HepG2 (cell line): ENCODE measurements around the gene GGT7. TPM values are rescaled to one million over a fixed set of nuclear protein-coding genes. Genes with fewer than 3 reads are reported as not detected.

Source experiments
- ARID2 ChIP-seq: sonication (generic); formaldehyde crosslinking; IDR thresholded peaks from 2 replicates; pipeline ENCODE4 v1.8.1; 2022; ENCODE audit warnings: mild to moderate bottlenecking, missing genetic modification reagents, borderline replicate concordance
- ARNT ChIP-seq: fragments of 450-650 bp; IDR thresholded peaks from 2 replicates; pipeline ENCODE4 v1.6.1; 2017
- BCL6 ChIP-seq: IDR thresholded peaks from 2 replicates; pipeline ENCODE4 v1.6.1; 2016; ENCODE audit warnings: missing genetic modification reagents, missing compliant biosample characterization
- BRCA1 ChIP-seq: sonication (generic); formaldehyde crosslinking; IDR thresholded peaks from 2 replicates; pipeline ENCODE4 v1.4.0; 2020; ENCODE audit warnings: missing genetic modification reagents
- ETV5 ChIP-seq: IDR thresholded peaks from 2 replicates; pipeline ENCODE4 v1.6.1; 2018; ENCODE audit warnings: missing biosample characterization, missing genetic modification reagents, inconsistent platforms, borderline replicate concordance
- GATAD2A ChIP-seq: IDR thresholded peaks from 2 replicates; pipeline ENCODE4 v1.6.1; 2016
- HOMEZ ChIP-seq: IDR thresholded peaks from 2 replicates; pipeline ENCODE4 v1.6.1; 2016; ENCODE audit warnings: low read depth
- KDM5B ChIP-seq: sonication (generic); formaldehyde crosslinking; IDR thresholded peaks from 2 replicates; pipeline ENCODE4 v1.4.0; 2020; ENCODE audit warnings: missing genetic modification reagents, mild to moderate bottlenecking, borderline replicate concordance
- KDM6A ChIP-seq: IDR thresholded peaks from 2 replicates; pipeline ENCODE4 v1.6.1; 2016; ENCODE audit warnings: low read depth
- ONECUT2 ChIP-seq: sonication (generic); formaldehyde crosslinking; IDR thresholded peaks from 2 replicates; pipeline ENCODE4 v1.4.0; 2020; ENCODE audit warnings: missing genetic modification reagents
- REL ChIP-seq: sonication (generic); formaldehyde crosslinking; conservative IDR thresholded peaks from 2 replicates; pipeline ENCODE4 v1.8.0; 2022; ENCODE audit warnings: mild to moderate bottlenecking, missing genetic modification reagents, moderate library complexity
- SUZ12 ChIP-seq: fragments of 150-350 bp; IDR thresholded peaks from 2 replicates; pipeline ENCODE4 v1.6.1; 2014; ENCODE audit warnings: low read depth, low read length
- ZFAT ChIP-seq: sonication (generic); formaldehyde crosslinking; conservative IDR thresholded peaks from 2 replicates; pipeline ENCODE4 v1.8.1; 2023; ENCODE audit warnings: missing genetic modification reagents, inconsistent platforms
- ZFP91 ChIP-seq: sonication (generic); formaldehyde crosslinking; IDR thresholded peaks from 2 replicates; pipeline ENCODE4 v1.9.0; 2022; ENCODE audit warnings: missing genetic modification reagents, mild to moderate bottlenecking, borderline replicate concordance
- ZNF234 ChIP-seq: sonication (generic); formaldehyde crosslinking; conservative IDR thresholded peaks from 2 replicates; pipeline ENCODE4 v1.5.1; 2020; ENCODE audit warnings: mild to moderate bottlenecking, missing genetic modification reagents
- ZNF770 ChIP-seq: sonication (generic); formaldehyde crosslinking; IDR thresholded peaks from 2 replicates; pipeline ENCODE4 v1.5.0; 2020; ENCODE audit warnings: mild to moderate bottlenecking, missing genetic modification reagents
- polyA plus RNA-seq, 8 experiments: library from polyadenylated mRNA; depleted of rRNA in 3 of 8; stranded (reverse) in 7 of 8; unstranded in 1 of 8; fragments of >200 nt; fragmentation: Illumina TruSeq in 4 of 8; extraction: Trizol in 4 of 8; gene quantifications; 2 replicates each; pipeline versions ENCODE4 v1.2.1 to v1.2.3, GENCODE V29; 2011 to 2016; ENCODE audit warnings: low read depth in 4 of 8, missing spikeins in 1 of 8, mixed read lengths in 1 of 8; ENCODE audit not compliant: insufficient read depth in 1 of 8
- total RNA-seq, 5 experiments: library from RNA; depleted of rRNA; stranded (reverse); fragments of >200 nt; fragmentation: Illumina TruSeq; extraction: Trizol; gene quantifications; 2 replicates each; pipeline ENCODE4 v1.2.3, GENCODE V29; 2016; ENCODE audit warnings: low read depth in 1 of 5

GGT7 gene
- total and polyA plus RNA-seq, 2 of the 13 experiments (the other 11 are each of a cell fraction or from before 2014, with no cell fraction given), result 6.6 to 23.0 TPM

GRCh38 chr20:34825530-34826362, 46.9 kb downstream of the GGT7 start, which contains the start of gene NCOA6 (continued):
- TF ChIP-seq ZFAT (CRISPR knock-in tag), result no peak
- peak; percentile 96 for TF ChIP-seq ONECUT2 (CRISPR knock-in tag)
- no peak for TF ChIP-seq KDM5B (CRISPR knock-in tag)
- 0 out of 2 replicates have a peak, but pooled peaks have one; percentile 17 for TF ChIP-seq KDM6A
- no peak for TF ChIP-seq ARID2 (CRISPR knock-in tag)
- TF ChIP-seq ETV5 (CRISPR knock-in tag), result peak; percentile 42; the same call in 1 of the 2 replicates
- TF ChIP-seq REL, result no peak
- no peak for TF ChIP-seq BRCA1 (CRISPR knock-in tag)
- TF ChIP-seq BCL6, result peak; percentile 14; the same call in 1 of the 2 replicates
- peak; percentile 77; the same call in 1 of the 2 replicates for TF ChIP-seq ZNF234
- no peak for TF ChIP-seq ZNF770 (CRISPR knock-in tag)
- TF ChIP-seq GATAD2A, result peak; percentile 62; the same call in 1 of the 2 replicates
- TF ChIP-seq ARNT, result no peak
- no peak for TF ChIP-seq ZFP91
- TF ChIP-seq SUZ12, result no peak
- no peak for TF ChIP-seq HOMEZ (CRISPR knock-in tag)
